Lower leg skin (tissue), 3 donors: ENCODE data around the gene MXRA7.

Source experiments
- CTCF ChIP-seq, 3 donors: fragments of 450-650 bp; IDR thresholded peaks; one replicate each; pipeline ENCODE4 v1.5.1; 2016; ENCODE audit warnings: antibody characterized with exemption in 3 of 3, mild to moderate bottlenecking in 3 of 3, moderate library complexity in 2 of 3
- POLR2A ChIP-seq, 2 donors: fragments of 450-650 bp; IDR thresholded peaks; one replicate each; pipeline ENCODE4 v1.6.1; 2016 to 2017; ENCODE audit warnings: antibody characterized with exemption in 2 of 2, mild to moderate bottlenecking in 1 of 2, moderate library complexity in 1 of 2

- TF ChIP-seq CTCF (IDR thresholded peaks at IDR 0.05) = no peak
- TF ChIP-seq POLR2A (IDR thresholded peaks at IDR 0.05) = no peak
These were observed 78.8 kb downstream of the MXRA7 start for GRCh38 chr17:76631821-76632565.
